T follicular helper cell (primary cell): ENCODE measurements around the gene IBSP.

Experiments
- DNase-seq: peaks from one replicate; pipeline ENCODE4 v3.0.0-alpha.2; 2020; ENCODE audit warnings: low read depth
- total RNA-seq, 2 experiments: gene quantifications; one replicate each; lab custom pipeline; 2026; lab: John Stamatoyannopoulos, UW

IBSP gene, protein sequence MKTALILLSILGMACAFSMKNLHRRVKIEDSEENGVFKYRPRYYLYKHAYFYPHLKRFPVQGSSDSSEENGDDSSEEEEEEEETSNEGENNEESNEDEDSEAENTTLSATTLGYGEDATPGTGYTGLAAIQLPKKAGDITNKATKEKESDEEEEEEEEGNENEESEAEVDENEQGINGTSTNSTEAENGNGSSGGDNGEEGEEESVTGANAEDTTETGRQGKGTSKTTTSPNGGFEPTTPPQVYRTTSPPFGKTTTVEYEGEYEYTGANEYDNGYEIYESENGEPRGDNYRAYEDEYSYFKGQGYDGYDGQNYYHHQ
- 0 reads per million in 2 experiments for total RNA-seq

DNA sequence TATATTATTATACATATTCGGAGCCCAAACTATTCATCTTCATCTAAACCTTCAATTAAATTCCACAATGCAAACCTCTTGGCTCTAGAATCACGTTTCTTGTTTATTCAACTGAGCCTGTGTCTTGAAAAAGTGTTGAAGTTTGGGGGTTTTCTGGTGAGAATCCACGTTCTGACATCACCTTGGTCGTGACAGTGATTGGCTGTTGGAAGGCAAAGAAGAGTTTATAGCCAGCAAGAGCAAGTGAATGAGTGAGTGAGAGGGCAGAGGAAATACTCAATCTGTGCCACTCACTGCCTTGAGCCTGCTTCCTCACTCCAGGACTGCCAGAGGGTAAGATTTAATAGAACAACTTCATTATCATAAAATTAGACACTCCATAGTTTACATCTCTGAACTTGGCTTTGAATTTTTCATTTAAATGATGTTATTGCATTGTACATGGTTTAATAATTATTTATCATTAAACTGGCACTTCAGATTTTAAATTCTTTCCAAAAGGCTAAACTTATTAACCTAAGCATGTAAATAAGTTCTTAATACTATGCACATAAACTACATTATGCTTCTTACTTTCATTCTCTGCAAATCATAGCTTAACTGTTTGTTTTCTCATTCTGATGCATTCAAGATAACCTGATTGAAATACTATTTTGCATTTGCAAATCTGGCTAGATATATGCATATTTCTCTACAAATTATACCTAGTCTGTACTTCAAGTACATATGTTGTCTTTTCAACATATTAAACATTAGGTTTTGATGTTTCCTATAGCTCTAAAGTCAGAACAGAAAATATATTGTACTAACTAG is at the start of gene IBSP:
TSS of gene IBSP (plus strand) at position 254 of the 813 bp plus-strand sequence. CDS start 2,808 bp downstream, outside the sequence.
- DNase-seq = no peak

DNA sequence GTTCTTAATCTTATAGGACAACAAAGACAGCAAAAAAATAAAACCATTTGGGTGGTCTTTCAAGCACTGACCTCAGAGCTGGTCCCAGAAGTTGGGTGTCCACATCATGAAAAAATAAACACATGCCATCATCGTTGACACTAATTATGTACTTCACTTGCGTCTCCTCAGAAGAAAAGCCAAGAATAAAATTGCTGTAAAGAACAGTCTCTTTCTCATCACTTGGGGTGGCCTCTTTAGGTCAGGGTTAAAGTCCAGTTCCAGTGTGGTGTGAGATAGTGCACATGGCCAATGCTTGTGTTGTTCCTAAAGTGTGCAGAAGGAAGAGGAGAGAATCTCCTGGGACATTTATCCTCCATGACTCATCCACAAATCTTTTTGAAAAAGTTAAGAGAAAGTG is 49.5 kb upstream of the IBSP start:
- DNase-seq = no peak

DNA sequence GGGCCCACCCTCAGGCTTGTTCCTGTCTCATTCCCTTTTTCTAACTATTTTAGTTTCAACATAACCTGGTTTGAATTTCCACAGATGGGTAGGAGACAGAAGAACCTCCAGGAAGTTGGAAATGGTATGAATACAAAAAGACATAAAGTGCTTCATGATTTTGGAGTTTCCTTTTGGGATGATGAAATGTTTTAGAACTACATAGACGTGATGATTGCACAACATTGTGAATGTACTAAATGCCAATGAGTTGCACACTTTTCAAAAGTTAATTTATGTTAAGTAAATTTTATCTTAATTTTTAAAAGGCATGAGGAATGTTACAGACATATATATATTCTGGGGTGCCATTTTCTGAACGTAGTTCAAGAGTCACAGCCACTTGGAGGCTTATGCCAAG is 41.1 kb upstream of the IBSP start:
- DNase-seq = no peak

DNA sequence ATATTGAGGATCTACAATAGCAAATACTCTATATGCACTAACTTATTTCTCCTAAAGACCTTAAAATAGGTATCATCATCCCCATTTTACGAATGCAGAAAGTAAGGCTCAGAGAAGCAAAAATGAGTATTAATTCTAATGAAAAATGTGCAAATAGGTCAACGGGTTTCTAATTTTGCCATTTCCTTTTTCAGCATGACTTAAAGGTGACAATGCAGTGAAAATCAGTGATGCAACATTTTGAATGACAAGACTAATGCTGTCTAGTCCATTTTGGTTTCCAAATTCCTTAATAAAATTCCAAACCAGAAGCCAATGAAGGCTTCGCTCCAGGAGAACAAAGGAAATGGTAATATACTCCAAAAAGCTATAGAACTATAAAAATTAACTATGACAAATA is 37.0 kb upstream of the IBSP start:
- DNase-seq = no peak

DNA sequence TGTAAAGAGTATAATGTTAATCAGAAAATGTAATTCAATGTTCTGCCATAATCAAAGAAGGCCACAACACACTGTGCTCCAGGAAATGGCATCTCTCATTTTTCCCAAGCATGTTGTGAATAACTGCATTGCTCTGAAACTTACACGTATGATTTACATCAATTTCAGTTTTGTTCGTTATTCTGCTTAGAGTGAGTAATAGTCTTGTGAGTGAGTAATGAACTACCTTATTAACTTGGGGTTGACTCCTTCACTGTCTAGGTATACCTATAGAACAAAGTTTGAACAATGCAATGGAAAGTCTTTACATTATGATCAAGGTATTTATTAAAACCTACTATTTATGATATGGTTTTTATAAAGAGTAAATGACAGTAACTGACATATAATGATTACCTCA is 17.8 kb upstream of the IBSP start:
- no peak for DNase-seq

DNA sequence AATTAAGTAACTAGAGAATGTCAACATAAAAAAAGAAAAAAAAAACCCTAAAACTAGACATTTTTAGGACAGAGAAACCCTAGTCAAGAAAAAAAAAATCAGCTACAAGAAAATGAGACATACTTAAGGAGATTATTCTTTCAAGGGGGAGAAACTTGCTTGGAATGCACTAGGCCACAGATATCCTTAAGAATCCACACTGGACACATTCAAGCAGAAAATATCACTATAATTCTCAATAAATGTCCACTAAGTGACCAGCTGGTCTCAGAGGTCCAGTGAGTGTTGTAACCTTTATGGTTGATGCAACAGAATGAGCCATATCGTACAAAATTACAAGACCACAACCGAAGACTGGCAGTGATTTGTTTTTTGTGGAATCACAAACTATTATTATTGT is 15.6 kb upstream of the IBSP start:
- DNase-seq = no peak

DNA sequence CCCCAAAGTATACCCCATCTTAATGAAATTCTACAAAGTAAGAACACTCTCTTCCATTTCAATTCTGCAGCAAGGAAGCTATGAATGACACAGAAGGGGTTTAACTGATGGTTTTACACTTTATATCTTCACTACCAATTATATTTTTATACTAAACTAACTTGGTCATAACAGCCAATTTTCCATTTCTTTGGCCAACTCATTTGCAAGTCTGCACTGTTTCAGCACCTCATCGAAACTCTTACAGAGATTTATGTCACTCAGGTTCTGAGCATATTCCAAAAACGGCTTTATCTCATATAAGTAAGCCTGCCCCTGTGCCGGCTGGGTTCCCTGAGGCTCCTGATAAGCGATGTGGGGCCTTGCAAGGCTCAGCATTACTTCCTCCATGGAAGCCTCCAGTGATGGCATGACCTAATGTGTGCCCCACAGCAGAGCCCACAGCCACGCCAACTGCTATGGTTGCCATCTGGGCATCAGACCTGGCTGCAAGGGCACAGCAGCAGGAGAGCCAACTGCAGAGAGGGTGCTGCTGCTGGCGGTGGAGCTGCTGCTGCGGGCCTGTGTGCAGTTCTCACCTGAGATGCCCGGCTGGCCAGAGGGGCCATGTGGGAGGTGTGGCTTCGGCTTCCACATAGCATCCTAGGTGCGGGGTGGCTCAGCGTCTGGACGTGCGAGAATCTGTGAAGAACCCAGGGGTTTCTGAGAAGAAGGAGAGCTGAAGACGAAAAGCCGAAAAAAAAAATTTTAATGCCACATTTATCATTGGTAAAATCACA is 13.4 kb upstream of the IBSP start:
- DNase-seq = no peak

DNA sequence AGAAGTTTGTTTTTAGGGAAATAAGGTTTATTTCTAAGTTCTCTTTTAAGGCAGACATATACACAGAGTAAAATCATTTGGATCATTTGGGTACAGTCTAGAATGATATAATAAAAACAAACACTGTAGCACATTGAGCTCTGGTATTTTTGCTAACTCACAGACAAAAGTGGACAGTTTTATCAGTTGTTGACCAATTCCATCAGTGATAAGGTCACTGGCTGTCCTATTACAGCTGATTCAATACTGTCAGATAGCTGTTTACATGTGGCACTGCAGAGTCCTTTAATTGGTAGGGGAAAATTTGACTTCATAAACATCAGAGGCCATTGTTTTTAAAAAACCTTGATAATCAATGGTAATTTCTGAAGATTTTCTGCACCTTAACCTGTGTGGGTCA is 3.5 kb downstream of the IBSP start:
- no peak for DNase-seq

DNA sequence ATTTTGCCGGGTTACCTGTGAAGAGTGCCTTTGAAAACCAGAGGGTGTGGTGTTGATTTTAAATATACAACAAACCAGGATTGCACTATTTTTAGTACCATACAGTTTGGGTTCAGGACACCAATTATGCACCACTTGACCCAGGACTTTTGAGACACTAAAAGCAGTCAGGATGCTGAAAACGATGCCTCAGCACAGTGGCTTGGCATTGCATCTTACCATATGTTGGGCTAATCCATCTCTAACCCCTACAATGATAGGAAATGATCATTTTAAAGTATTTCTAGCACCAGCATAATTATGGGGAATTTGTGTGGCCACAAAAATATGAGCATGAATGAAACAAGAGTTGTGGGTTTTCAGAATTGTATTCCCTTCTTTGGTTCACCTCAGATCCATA is 4.1 kb downstream of the IBSP start:
- no peak for DNase-seq

DNA sequence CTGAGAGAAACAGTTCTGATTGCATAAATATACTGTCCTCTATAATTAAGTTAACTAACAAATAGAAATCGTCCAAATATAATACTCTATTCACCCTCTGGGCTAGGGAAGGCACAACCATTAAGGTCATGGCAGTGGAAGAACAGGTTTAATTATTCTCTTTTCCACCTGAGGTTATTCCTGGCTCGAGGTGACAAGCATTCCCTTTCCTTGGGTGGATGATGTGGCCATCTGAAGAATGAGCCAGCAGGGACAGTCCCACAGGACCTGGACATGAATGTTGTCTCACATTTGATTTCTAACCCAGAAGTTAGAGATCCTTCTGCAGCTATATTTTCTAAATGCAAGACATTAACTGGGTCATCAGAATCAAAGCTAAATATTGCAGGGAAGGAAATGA is 5.5 kb downstream of the IBSP start:
- DNase-seq = no peak

DNA sequence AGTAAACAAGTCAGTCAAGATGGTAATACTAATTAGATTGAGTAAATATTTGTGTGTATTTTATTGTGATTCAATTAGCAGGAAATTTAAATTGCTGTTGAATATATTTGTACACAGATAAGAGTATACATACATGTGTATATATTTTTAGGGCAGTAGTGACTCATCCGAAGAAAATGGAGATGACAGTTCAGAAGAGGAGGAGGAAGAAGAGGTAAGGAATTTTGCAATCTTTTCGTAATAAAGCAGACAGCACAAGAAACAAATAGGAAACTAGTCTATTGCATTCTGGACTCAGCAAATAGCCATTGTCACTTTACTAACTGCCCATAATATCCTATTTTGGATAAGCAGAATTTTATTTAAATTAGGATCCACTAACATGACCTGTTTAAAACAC is 6.6 kb downstream of the IBSP start:
- DNase-seq = no peak

DNA sequence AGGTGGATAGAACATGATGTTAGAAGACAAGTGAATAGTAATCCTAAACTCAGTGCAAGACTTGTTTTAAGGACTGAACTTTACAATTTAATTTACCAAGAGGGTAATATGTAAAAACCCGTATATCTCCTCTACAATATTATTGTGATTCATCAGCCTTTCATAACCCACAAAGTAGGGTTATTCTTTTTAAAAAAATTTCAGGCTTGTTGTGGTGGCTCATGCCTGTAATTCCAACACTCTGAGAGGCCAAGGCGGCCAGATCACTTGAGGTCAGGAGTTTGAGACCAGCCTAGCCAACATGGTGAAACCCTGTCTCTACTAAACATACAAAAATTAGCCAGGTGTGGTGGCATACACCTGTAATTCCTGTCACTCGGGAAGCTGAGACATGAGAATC is 7.2 kb downstream of the IBSP start:
- DNase-seq = no peak

DNA sequence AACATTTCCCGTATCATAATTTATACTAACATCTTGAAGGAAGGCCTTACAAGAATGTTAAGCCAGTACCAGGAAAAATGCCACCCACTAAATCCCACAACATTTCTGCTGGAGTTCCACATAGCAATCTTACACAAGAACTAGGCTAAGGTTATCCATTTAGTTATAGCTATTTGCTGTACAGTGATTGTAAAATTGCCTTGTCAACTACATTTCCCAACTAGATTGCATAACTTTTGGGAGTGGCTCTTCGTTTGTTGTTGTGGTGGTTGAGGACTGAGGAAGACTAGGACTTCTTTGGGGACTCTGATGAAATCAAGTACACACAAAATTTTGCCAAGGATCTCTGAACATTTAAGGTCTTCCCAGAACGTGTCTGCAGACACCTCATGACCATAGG is 8.0 kb downstream of the IBSP start:
- DNase-seq = no peak

DNA sequence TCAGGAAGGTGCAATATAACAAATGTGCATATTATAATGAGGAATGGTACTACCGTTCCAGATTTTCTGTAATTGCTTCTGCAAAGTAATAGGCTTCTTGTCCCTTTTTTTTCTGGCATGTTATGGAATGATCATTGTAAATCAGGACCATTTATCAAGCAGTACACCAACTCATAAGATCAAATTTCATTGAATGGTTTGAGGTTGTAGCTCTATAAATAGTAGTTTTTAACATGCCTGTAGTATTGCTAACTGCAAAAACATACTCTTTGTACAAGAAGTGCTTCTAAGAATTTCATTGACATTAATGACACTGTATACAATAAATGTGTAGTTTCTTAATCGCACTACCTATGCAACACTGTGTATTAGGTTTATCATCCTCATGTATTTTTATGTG is 12.6 kb downstream of the IBSP start:
- no peak for DNase-seq

DNA sequence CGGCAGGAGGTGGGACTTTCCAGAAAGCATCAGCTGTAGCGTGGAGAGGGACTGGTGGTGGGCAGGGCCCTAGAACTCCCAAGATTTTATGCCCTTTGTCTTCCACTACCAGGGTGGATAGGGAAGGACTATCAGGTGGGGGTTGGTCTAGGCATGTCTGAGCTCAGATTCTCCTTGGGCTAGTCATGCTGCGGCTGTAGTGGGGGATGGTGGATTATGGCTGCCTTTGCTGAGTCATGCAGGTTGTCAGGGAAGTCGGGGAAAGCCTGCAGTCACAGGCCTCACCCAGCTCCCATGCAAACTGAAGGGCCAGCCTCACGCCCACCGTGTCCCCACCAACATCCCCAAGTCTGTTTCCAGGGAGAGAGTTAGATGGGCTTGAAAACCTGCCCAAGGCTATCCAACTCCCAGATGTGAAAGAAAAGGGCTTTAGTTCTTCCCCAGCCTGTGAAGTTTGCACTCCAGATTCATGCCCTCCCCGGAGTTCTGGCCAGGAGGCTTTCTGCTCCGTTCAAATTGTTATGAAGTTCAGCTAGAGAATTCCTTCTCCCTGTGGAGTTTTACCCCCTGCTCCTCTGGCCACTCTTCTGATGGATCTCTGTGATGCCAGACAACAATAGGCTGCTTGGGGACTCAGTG is 20.0 kb downstream of the IBSP start:
- no peak for DNase-seq

DNA sequence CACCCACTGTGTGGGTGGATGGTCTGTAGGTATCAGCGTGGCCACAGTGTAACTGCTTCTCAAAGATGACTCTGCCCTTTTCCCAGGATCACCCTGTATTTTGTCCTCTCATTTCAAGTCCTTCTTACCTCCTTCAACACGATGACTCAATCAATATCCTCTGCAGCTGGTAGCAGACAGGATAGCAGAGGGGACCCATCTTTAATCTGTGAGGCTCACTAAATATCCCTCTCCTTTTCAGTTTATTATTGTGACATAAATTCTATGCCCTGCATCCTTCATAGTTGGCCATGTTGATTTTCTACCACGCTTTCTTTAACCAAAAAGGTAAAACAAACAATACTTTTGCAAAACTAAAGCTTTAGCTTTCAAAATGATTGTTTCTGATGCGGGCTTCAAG is 23.8 kb downstream of the IBSP start:
- DNase-seq = no peak

DNA sequence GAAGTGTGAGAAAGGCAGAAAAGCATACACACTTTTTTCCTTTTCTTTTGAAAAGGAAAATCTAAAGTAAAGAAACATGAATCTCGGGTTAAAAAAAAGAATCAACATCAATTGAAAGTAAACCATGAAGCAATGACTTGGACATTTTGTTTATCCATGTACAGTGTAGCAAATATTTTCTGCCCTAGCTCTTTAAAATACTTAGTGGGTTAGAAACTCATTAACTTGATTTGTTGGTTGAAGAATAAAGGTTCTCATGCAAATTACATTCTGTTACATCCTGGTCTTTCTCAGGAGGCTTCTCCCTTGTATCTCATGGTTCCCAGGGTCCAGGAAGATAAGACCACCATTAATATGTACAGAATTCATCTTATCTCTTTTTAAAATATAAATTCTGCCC is 24.4 kb downstream of the IBSP start:
- DNase-seq = no peak

DNA sequence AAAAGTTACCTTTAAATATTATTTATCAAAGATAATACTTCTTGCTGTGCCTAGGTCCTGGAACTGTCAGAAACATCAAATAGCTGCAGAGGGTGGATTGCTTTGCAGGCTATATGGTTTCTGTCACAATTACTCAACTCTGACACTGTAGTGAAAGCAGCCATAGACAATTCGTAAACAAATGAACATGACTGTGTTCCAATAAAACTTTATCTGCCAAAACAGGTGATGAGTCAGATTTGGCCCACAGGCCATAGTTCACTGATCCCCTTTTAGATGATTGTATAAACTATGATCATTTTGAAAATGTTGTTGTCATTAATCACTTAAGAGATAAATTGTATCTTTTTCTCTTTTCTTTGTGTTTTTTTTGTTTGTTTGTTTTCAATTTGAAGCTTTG is 25.0 kb downstream of the IBSP start:
- no peak for DNase-seq

DNA sequence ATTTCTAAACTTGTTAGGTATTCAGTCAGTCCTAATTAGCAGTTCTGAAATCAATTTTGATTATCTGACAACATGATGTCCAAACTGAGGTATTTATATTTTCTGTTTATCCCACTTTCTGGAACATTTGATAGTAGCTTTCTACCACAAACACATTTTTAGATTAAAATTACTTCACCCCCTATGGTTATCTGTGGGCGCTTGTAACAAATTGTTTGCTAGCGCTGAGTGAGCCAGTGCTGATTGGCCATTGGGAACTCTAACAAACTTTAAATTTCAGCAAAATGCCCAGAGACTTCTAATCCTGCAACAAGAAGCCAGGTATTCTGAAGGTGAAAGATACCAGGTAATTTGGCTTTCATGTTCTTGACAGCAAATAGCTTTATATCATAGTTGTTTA is 33.3 kb downstream of the IBSP start, which contains the start of gene MEPE:
TSS of gene MEPE (plus strand) at position 301 of the 400 bp plus-strand sequence. CDS start 1,746 bp downstream, outside the sequence.
- no peak for DNase-seq

DNA sequence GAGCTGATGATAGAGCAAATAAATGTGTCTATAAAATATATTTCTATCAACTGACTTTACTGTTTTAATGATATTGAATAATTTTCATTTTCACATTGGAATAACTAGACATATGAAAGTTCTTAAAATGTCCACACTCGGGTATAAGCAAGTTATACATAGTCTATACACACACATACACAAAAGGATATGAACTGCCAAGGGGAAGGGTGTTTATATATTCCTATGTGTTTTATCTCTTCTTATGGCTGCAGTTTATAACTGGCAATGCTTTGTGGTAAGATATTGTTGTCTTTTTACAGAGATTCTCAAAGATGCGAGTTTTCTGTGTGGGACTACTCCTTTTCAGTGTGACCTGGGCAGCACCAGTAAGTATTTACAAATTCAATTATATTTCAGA is 35.0 kb downstream of the IBSP start:
- DNase-seq = no peak

DNA sequence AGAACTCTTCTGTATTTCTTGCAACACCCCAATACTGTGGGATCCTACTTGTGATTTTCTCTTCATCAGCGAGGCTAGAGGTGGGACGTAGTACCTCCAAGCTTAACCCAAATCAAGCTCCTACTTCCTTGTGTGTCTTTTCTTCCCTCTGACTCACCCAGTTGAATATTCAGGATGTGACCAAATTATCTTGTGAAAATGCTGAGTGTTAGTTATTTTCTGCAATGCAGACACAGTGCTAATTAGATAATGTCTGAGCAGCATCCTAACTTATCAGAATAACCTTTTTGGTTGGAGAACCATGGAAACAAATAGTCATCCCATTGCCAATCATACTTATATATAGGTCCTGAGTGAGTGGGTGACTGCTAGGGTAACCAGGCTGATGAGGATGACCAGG is 35.8 kb downstream of the IBSP start:
- no peak for DNase-seq

DNA sequence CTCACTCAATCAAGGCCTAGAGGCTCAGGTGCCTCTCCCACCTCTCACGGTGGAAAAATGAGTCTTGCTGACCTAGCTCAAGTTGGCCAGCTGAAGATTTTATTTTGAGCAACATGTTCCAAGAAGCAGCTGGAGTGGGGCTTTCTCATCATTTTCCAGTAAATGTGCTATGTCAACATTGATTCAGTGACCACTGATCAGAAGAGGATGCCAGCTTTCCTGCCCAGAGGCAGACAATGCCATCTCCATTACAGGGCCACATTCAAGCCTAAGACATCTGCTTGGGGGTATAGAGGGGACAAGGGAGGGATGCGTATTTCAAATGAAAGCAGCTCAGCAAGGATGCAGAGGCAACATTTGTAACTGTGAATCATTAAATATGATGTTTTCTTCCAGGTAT is 36.4 kb downstream of the IBSP start:
- no peak for DNase-seq
